A673 (cell line): ENCODE results near the gene DEFB129.

Experiments
- EZH2 ChIP-seq: fragments of 200-600 bp; sonication (generic); IDR thresholded peaks from 2 replicates; pipeline ENCODE4 v1.6.1; 2017; ENCODE audit warnings: borderline replicate concordance, low read depth, mild to moderate bottlenecking, mixed read lengths, antibody characterized with exemption, low read length; ENCODE audit not compliant: poor library complexity, severe bottlenecking
- TF ChIP-seq, protein P1 (sequence below): fragments of 300-800, 200-600 bp; sonication (generic); conservative IDR thresholded peaks from 2 replicates; pipeline ENCODE4 v1.5.1; 2017; ENCODE audit warnings: low read depth, mild to moderate bottlenecking, antibody characterized with exemption, low read length, moderate library complexity, mixed read lengths

DNA sequence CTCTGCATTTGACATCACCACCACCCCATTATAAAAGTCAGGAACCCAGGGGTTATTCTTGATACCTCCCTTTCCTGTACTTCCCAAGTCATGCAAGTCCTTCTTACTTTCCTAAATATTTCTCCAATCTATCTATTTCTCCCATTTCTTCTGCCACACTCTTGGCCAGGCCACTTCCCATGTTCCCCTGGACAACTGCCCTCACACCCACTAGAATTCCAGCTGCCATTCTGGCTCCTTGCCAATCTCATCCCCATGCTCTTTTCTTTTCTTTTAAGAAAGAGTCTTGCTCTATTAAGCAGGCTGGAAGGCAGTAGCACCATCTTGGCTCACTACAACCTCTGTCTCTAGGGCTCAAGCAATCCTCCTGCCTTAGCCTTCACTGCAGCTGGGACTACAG, 45.7 kb downstream of the DEFB129 start:
- TF ChIP-seq, protein P1, sequence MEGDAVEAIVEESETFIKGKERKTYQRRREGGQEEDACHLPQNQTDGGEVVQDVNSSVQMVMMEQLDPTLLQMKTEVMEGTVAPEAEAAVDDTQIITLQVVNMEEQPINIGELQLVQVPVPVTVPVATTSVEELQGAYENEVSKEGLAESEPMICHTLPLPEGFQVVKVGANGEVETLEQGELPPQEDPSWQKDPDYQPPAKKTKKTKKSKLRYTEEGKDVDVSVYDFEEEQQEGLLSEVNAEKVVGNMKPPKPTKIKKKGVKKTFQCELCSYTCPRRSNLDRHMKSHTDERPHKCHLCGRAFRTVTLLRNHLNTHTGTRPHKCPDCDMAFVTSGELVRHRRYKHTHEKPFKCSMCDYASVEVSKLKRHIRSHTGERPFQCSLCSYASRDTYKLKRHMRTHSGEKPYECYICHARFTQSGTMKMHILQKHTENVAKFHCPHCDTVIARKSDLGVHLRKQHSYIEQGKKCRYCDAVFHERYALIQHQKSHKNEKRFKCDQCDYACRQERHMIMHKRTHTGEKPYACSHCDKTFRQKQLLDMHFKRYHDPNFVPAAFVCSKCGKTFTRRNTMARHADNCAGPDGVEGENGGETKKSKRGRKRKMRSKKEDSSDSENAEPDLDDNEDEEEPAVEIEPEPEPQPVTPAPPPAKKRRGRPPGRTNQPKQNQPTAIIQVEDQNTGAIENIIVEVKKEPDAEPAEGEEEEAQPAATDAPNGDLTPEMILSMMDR = no peak
- no peak for TF ChIP-seq EZH2
